Mononuclear cell (primary cell): ENCODE measurements around the gene CYGB. TPM values are rescaled to one million over a fixed set of nuclear protein-coding genes. Genes with fewer than 3 reads are reported as not detected.

Experiments used
- H3K27me3 ChIP-seq: 2 replicates; pipeline ENCODE4 v1.6.0; 2011; ENCODE audit warnings: low read length, control low read depth; ENCODE audit not compliant: insufficient read depth
- H3K4me1 ChIP-seq: 2 replicates; pipeline ENCODE4 v1.5.1; 2011; ENCODE audit warnings: mild to moderate bottlenecking, low read length, control low read depth; ENCODE audit not compliant: insufficient read depth
- H3K4me3 ChIP-seq: 2 replicates; pipeline ENCODE4 v1.5.1; 2011; ENCODE audit warnings: mild to moderate bottlenecking, low read length, moderate library complexity
- H3K9me3 ChIP-seq: 2 replicates; pipeline ENCODE4 v1.5.1; 2011; ENCODE audit warnings: low read depth, mild to moderate bottlenecking, control low read depth, low read length
- total RNA-seq: library from RNA; depleted of rRNA; stranded (reverse); fragments of >200 nt; gene quantifications from one replicate; pipeline ENCODE4 v1.2.3, GENCODE V29; 2012

CYGB gene
- total RNA-seq, 1 donor: 0.21 TPM

GRCh38 chr17:76547642-76548202 is 10.2 kb upstream of the CYGB start:
- H3K4me3 ChIP-seq: no peak overlapping the region

GRCh38 chr17:76547183-76547641 is 9.7 kb upstream of the CYGB start:
- Histone ChIP-seq H3K27me3 (no peaks in the 10 kb centered on the region), H3K4me1 (peaks cover 19% of the 10 kb centered on the region), H3K9me3 (no peaks in the 10 kb centered on the region), H3K4me3 (no peak overlapping the region)

More at GRCh38 chr17:76547642-76548202, 10.2 kb upstream of the CYGB start:
- Histone ChIP-seq H3K27me3 (no peaks in the 10 kb centered on the region), H3K9me3 (no peaks in the 10 kb centered on the region), H3K4me1 (peaks cover 19% of the 10 kb centered on the region)

GRCh38 chr17:76546556-76547182 is 9.2 kb upstream of the CYGB start:
- Histone ChIP-seq H3K27me3 (no peaks in the 10 kb centered on the region), H3K4me1 (peaks cover 18% of the 10 kb centered on the region), H3K4me3 (no peak overlapping the region), H3K9me3 (no peaks in the 10 kb centered on the region)

- H3K4me1 ChIP-seq: peaks cover 12% of the 10 kb centered on the region
- no peaks in the 10 kb centered on the region for H3K27me3 ChIP-seq
- no peak overlapping the region for H3K4me3 ChIP-seq
- no peaks in the 10 kb centered on the region for H3K9me3 ChIP-seq
These were observed 8.5 kb upstream of the CYGB start for GRCh38 chr17:76545918-76546555.

GRCh38 chr17:76544546-76545365 is 7.2 kb upstream of the CYGB start:
- Histone ChIP-seq H3K4me1 (peaks cover 15% of the 10 kb centered on the region), H3K4me3 (no peak overlapping the region), H3K9me3 (no peaks in the 10 kb centered on the region), H3K27me3 (peaks cover 5% of the 10 kb centered on the region)

- Histone ChIP-seq H3K27me3 (peaks cover 12% of the 10 kb centered on the region), H3K4me3 (no peak overlapping the region), H3K4me1 (peaks cover 15% of the 10 kb centered on the region), H3K9me3 (no peaks in the 10 kb centered on the region)
These were observed 6.5 kb upstream of the CYGB start for GRCh38 chr17:76543826-76544545.

GRCh38 chr17:76543482-76543825 is 5.9 kb upstream of the CYGB start:
- H3K27me3 ChIP-seq: peaks cover 18% of the 10 kb centered on the region
- peaks cover 15% of the 10 kb centered on the region for H3K4me1 ChIP-seq
- H3K4me3 ChIP-seq: no peak overlapping the region
- no peaks in the 10 kb centered on the region for H3K9me3 ChIP-seq

- H3K4me1 ChIP-seq: peaks cover 20% of the 10 kb centered on the region
- no peak overlapping the region for H3K4me3 ChIP-seq
- peaks cover 23% of the 10 kb centered on the region for H3K27me3 ChIP-seq
- no peaks in the 10 kb centered on the region for H3K9me3 ChIP-seq
These were observed 5.5 kb upstream of the CYGB start for GRCh38 chr17:76542984-76543383.

GRCh38 chr17:76542566-76542971 is 5.1 kb upstream of the CYGB start:
- peaks cover 23% of the 10 kb centered on the region for H3K27me3 ChIP-seq
- H3K9me3 ChIP-seq: no peaks in the 10 kb centered on the region
- peaks cover 23% of the 10 kb centered on the region for H3K4me1 ChIP-seq
- H3K4me3 ChIP-seq: no peak overlapping the region

- H3K4me3 ChIP-seq: no peak overlapping the region
- peaks cover 26% of the 10 kb centered on the region for H3K27me3 ChIP-seq
- peaks cover 18% of the 10 kb centered on the region for H3K4me1 ChIP-seq
- H3K9me3 ChIP-seq: no peaks in the 10 kb centered on the region
These were observed 4.4 kb upstream of the CYGB start for GRCh38 chr17:76541739-76542454.

- H3K4me1 ChIP-seq: peaks cover 17% of the 10 kb centered on the region
- H3K4me3 ChIP-seq: no peak overlapping the region
- no peaks in the 10 kb centered on the region for H3K9me3 ChIP-seq
- H3K27me3 ChIP-seq: peaks cover 32% of the 10 kb centered on the region
These were observed 3.1 kb upstream of the CYGB start for GRCh38 chr17:76540381-76541300.

GRCh38 chr17:76539631-76540271 is 2.2 kb upstream of the CYGB start, which contains the start of gene PRCD:
Gene PRCD, plus strand, starts transcription at chr17:76540044. Its CDS starts 98 bp downstream, at chr17:76540142.
- no peak within 1 kb of the TSS for H3K4me3 ChIP-seq
- no peaks in the 10 kb centered on the region for H3K9me3 ChIP-seq
- peaks cover 32% of the 10 kb centered on the region for H3K27me3 ChIP-seq
- peaks cover 17% of the 10 kb centered on the region for H3K4me1 ChIP-seq
